ENCODE results near the gene VSTM2L.

GRCh38 chr20:37954190-37954589, 51.3 kb downstream of the VSTM2L start:
- TF ChIP-seq, protein P1, sequence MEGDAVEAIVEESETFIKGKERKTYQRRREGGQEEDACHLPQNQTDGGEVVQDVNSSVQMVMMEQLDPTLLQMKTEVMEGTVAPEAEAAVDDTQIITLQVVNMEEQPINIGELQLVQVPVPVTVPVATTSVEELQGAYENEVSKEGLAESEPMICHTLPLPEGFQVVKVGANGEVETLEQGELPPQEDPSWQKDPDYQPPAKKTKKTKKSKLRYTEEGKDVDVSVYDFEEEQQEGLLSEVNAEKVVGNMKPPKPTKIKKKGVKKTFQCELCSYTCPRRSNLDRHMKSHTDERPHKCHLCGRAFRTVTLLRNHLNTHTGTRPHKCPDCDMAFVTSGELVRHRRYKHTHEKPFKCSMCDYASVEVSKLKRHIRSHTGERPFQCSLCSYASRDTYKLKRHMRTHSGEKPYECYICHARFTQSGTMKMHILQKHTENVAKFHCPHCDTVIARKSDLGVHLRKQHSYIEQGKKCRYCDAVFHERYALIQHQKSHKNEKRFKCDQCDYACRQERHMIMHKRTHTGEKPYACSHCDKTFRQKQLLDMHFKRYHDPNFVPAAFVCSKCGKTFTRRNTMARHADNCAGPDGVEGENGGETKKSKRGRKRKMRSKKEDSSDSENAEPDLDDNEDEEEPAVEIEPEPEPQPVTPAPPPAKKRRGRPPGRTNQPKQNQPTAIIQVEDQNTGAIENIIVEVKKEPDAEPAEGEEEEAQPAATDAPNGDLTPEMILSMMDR (IDR thresholded peaks at IDR 0.05) = no peak
- no peak for TF ChIP-seq ZFX (IDR thresholded peaks at IDR 0.05; ENCODE audit: borderline replicate concordance)

Data from 22Rv1 (cell line).